MCF 10A (cell line): ENCODE measurements around the gene PRSS12. TPM values are rescaled to one million over a fixed set of nuclear protein-coding genes. Genes with fewer than 3 reads are reported as not detected.
A peak's percentile ranks its signal among the peaks of the same experiment; 100 is the strongest.

ENCODE experiments used
- BruUV-seq: library from RNA; stranded (reverse); fragments of 400-500 nt; replicated peaks from 2 replicates; lab custom pipeline; 2021; lab: Mats Ljungman, UMichigan
- CTCF ChIA-PET: fragments of 300-600 bp; sonication (Branson Sonifier 250); formaldehyde crosslinking; extraction: SDS; loops from one replicate; lab custom pipeline; 2021; ENCODE audit warnings: antibody characterized with exemption, inconsistent platforms; lab: Yijun Ruan, JAX
- POLR2A ChIA-PET: fragments of 300-600, 350-650 bp; sonication (Branson Sonifier 250); formaldehyde crosslinking; extraction: SDS; loops from one replicate; lab custom pipeline; 2020; ENCODE audit warnings: antibody characterized with exemption, inconsistent platforms; lab: Yijun Ruan, JAX
- DNase-seq: peaks from one replicate; pipeline ENCODE4 v3.0.0-alpha.2; 2018; ENCODE audit not compliant: unreplicated experiment
- H3K27ac Mint-ChIP-seq: one replicate; pipeline ENCODE4 v1.8.0; 2022; ENCODE audit warnings: mild to moderate bottlenecking, low read depth, mixed read lengths; ENCODE audit not compliant: unreplicated experiment
- H3K27me3 Mint-ChIP-seq: one replicate; pipeline ENCODE4 v1.8.0; 2022; ENCODE audit warnings: mixed read lengths; ENCODE audit not compliant: insufficient read depth, unreplicated experiment
- H3K36me3 Mint-ChIP-seq: one replicate; pipeline ENCODE4 v1.8.0; 2022; ENCODE audit warnings: mild to moderate bottlenecking, moderate library complexity, mixed read lengths; ENCODE audit not compliant: insufficient read depth, unreplicated experiment
- H3K4me1 Mint-ChIP-seq: one replicate; pipeline ENCODE4 v1.8.0; 2022; ENCODE audit warnings: mixed read lengths; ENCODE audit not compliant: insufficient read depth, unreplicated experiment
- H3K4me3 Mint-ChIP-seq: one replicate; pipeline ENCODE4 v1.8.0; 2022; ENCODE audit warnings: mild to moderate bottlenecking, moderate library complexity, mixed read lengths; ENCODE audit not compliant: unreplicated experiment
- H3K9me3 Mint-ChIP-seq: one replicate; pipeline ENCODE4 v1.8.0; 2022; ENCODE audit warnings: mixed read lengths; ENCODE audit not compliant: unreplicated experiment
- intact Hi-C: fragments of 100-400 bp; cut with micrococcal nuclease; formaldehyde crosslinking; loops from 2 replicates; pipeline ENCODE4 v1.14.1; 2022
- total RNA-seq: library from RNA; stranded (reverse); gene quantifications from 2 replicates; pipeline ENCODE4 v1.2.3, GENCODE V29; 2022
- TF ChIP-seq, protein P1 (sequence below): fragments of 200-600 bp; IDR thresholded peaks from one replicate; pipeline ENCODE4 v1.8.0; 2022; ENCODE audit warnings: antibody characterized with exemption, mild to moderate bottlenecking; ENCODE audit not compliant: unreplicated experiment

PRSS12 gene
- total RNA-seq, 1 experiment from 2014 or later, result 10.7 TPM

GRCh38 chr4:118278473-118279274 lies 74.1 kb downstream of the PRSS12 start:
- intact Hi-C loops, result no loop called here
- no peaks in the 10 kb centered on the region for H3K27me3 Mint-ChIP-seq
- peak; percentile 98 for DNase-seq
- POLR2A ChIA-PET, result interaction anchor here (0.7 to 2.2 kb wide), 8 partner anchors 10 to 139 kb away, joined by 3 to 21 read pairs (median 3); partner anchors contain the start of gene PRSS12
- H3K36me3 Mint-ChIP-seq, result peaks cover 53% of the 10 kb centered on the region
- CTCF ChIA-PET, result interaction anchor here (0.7 to 1.0 kb wide), 3 partner anchors 8 to 201 kb away, joined by 3 to 7 read pairs (median 4); partner anchors contain the start of gene PRSS12
- H3K9me3 Mint-ChIP-seq, result no peaks in the 10 kb centered on the region
- H3K4me3 Mint-ChIP-seq, result peak overlapping the region; percentile 81
- H3K27ac Mint-ChIP-seq, result peak overlapping the region; percentile 99
- peaks cover 25% of the 10 kb centered on the region for H3K4me1 Mint-ChIP-seq
- TSS peak; percentile 77 for BruUV-seq
- TF ChIP-seq, protein P1, sequence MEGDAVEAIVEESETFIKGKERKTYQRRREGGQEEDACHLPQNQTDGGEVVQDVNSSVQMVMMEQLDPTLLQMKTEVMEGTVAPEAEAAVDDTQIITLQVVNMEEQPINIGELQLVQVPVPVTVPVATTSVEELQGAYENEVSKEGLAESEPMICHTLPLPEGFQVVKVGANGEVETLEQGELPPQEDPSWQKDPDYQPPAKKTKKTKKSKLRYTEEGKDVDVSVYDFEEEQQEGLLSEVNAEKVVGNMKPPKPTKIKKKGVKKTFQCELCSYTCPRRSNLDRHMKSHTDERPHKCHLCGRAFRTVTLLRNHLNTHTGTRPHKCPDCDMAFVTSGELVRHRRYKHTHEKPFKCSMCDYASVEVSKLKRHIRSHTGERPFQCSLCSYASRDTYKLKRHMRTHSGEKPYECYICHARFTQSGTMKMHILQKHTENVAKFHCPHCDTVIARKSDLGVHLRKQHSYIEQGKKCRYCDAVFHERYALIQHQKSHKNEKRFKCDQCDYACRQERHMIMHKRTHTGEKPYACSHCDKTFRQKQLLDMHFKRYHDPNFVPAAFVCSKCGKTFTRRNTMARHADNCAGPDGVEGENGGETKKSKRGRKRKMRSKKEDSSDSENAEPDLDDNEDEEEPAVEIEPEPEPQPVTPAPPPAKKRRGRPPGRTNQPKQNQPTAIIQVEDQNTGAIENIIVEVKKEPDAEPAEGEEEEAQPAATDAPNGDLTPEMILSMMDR, result no peak

DNA sequence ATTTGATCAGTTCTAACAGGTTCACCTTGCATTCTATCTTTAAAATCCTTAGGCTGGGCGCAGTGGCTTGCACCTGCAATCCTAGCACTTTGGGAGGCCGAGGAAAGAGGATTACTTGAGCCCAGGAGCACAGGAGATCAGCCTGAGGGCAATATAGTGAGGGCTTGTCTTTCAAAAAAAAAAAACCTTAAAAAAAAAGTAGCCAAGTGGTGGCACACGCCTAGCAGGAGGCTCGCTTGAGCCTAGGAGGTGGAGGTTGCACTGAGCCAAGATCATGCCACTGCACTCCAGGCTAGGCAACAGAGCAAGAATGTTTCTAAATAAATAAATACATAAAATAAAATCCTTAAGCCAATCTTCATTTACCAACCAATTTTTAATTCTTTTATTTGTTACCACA lies 75.6 kb downstream of the PRSS12 start:
- peak overlapping the region; percentile 81 for H3K4me3 Mint-ChIP-seq
- BruUV-seq, result no TSS peak

GRCh38 chr4:118276580-118276979 lies 76.2 kb downstream of the PRSS12 start:
- POLR2A ChIA-PET, result no interaction called here
- BruUV-seq, result no TSS peak

More for the DNA sequence above, 75.6 kb downstream of the PRSS12 start:
- Mint-ChIP-seq H3K27me3 (no peaks in the 10 kb centered on the region), H3K9me3 (no peaks in the 10 kb centered on the region), H3K27ac (peak overlapping the region; percentile 99), H3K4me1 (peaks cover 13% of the 10 kb centered on the region), H3K36me3 (peaks cover 44% of the 10 kb centered on the region)
- DNase-seq, result no peak
- ChIA-PET CTCF (interaction anchor here (0.6 to 0.7 kb wide), 2 partner anchors 71 to 725 kb away, joined by 3 to 5 read pairs; no protein-coding TSS in a partner anchor), POLR2A (interaction anchor here (1.0 to 1.2 kb wide), 2 partner anchors 11 to 140 kb away, joined by 3 read pairs; no protein-coding TSS in a partner anchor)
- intact Hi-C loops, result no loop called here
- TF ChIP-seq, protein P1, result no peak

GRCh38 chr4:118273642-118274041 lies 79.2 kb downstream of the PRSS12 start:
- intact Hi-C loops, result no loop called here
- CTCF ChIA-PET, result interaction anchor here (0.9 to 1.4 kb wide), 4 partner anchors 22 to 197 kb away, joined by 3 to 4 read pairs (median 4); partner anchors contain the start of gene PRSS12

More at GRCh38 chr4:118276580-118276979, 76.2 kb downstream of the PRSS12 start:
- H3K27ac Mint-ChIP-seq, result no peak overlapping the region
- H3K36me3 Mint-ChIP-seq, result peaks cover 37% of the 10 kb centered on the region
- CTCF ChIA-PET, result no interaction called here
- H3K4me3 Mint-ChIP-seq, result no peak overlapping the region
- intact Hi-C loops, result no loop called here
- TF ChIP-seq, protein P1, result no peak
- H3K27me3 Mint-ChIP-seq, result no peaks in the 10 kb centered on the region
- peaks cover 7% of the 10 kb centered on the region for H3K4me1 Mint-ChIP-seq
- H3K9me3 Mint-ChIP-seq, result no peaks in the 10 kb centered on the region
- DNase-seq, result no peak

More at GRCh38 chr4:118273642-118274041, 79.2 kb downstream of the PRSS12 start:
- no peak overlapping the region for H3K27ac Mint-ChIP-seq
- H3K27me3 Mint-ChIP-seq, result no peaks in the 10 kb centered on the region
- peaks cover 8% of the 10 kb centered on the region for H3K36me3 Mint-ChIP-seq
- H3K4me3 Mint-ChIP-seq, result no peak overlapping the region
- TF ChIP-seq, protein P1, result no peak
- H3K9me3 Mint-ChIP-seq, result no peaks in the 10 kb centered on the region
- BruUV-seq, result no TSS peak
- POLR2A ChIA-PET, result no interaction called here
- no peak for DNase-seq
- peaks cover 5% of the 10 kb centered on the region for H3K4me1 Mint-ChIP-seq
